Transverse colon (tissue), 4 donors: ENCODE results near the gene LSM3. TPM values are rescaled to one million over a fixed set of nuclear protein-coding genes. Genes with fewer than 3 reads are reported as not detected.

ENCODE experiments used
- DNase-seq: peaks from one replicate; pipeline ENCODE4 v3.0.0-alpha.2; 2019
- H3K27ac ChIP-seq, 4 donors: fragments of 200-600 bp; sonication (generic); 2 replicates each; pipeline ENCODE4 v1.5.1; 2016 to 2018; ENCODE audit warnings: inconsistent platforms in 4 of 4
- H3K27me3 ChIP-seq: fragments of 200-600 bp; sonication (generic); 2 replicates; pipeline ENCODE4 v1.5.1; 2017; ENCODE audit warnings: inconsistent platforms
- H3K36me3 ChIP-seq, 4 donors: fragments of 200-600 bp; sonication (generic); 2 replicates each; pipeline ENCODE4 v1.5.1; 2017 to 2019; ENCODE audit warnings: inconsistent platforms in 4 of 4
- H3K4me1 ChIP-seq, 4 donors: fragments of 200-600 bp; sonication (generic); 2 replicates each; pipeline ENCODE4 v1.5.1; 2017 to 2020; ENCODE audit warnings: inconsistent platforms in 4 of 4
- H3K4me3 ChIP-seq, 4 donors: fragments of 200-600 bp; sonication (generic); 1 replicate in 1 of 4; 2 replicates in 3 of 4; pipeline versions ENCODE4 v1.5.1 to v1.6.1; 2017 to 2019; ENCODE audit warnings: inconsistent platforms in 4 of 4
- H3K9me3 ChIP-seq, 2 donors: fragments of 200-600 bp; sonication (generic); 2 replicates each; pipeline ENCODE4 v1.5.1; 2017 to 2019; ENCODE audit warnings: inconsistent platforms in 2 of 2
- EP300 ChIP-seq: sonication (generic); formaldehyde crosslinking; IDR thresholded peaks from one replicate; pipeline ENCODE4 v1.6.1; 2017; ENCODE audit warnings: antibody characterized with exemption, low read depth
- POLR2A ChIP-seq: fragments of 450-650 bp; IDR thresholded peaks from one replicate; pipeline ENCODE4 v1.6.1; 2016; ENCODE audit warnings: antibody characterized with exemption, mild to moderate bottlenecking, moderate library complexity
- POLR2AphosphoS5 ChIP-seq, 3 donors: sonication (generic); formaldehyde crosslinking; IDR thresholded peaks; one replicate each; pipeline ENCODE4 v1.6.1; 2016; ENCODE audit warnings: antibody characterized with exemption in 3 of 3
- WGBS, 2 donors: methylation state at CpG; one replicate each; pipeline ENCODE4 v1.1.5; 2018; ENCODE audit warnings: low coverage in 1 of 2; 5-methylcytosine and 5-hydroxymethylcytosine counted together
- in situ Hi-C, 4 donors: fragments of 200-750 bp; cut with MboI; loops; one replicate each; pipeline versions ENCODE4 v1.15.0 to v1.15.1; 2017; ENCODE audit warnings: low sequenced_read_pairs in 3 of 4, low pct_ligation_motif_present in 1 of 4, low pct_unique_long_range_greater_than_20kb in 1 of 4
- intact Hi-C: fragments of 100-400 bp; cut with DNase I; formaldehyde crosslinking; loops from one replicate; pipeline ENCODE4 v1.15.1; 2023; ENCODE audit warnings: low total_unique reads
- total RNA-seq, 4 donors: library from RNA; depleted of rRNA; stranded (reverse); fragments of >200 nt; gene quantifications; one replicate each; pipeline ENCODE4 v1.1.0, GENCODE V29; 2016
- TF ChIP-seq, protein P1 (sequence below), 5 experiments: fragments of 200-600 bp in 3 of 5; fragments of 450-650 bp in 2 of 5; sonication (generic) in 3 of 5; IDR thresholded peaks; 1 replicate in 2 of 5; 2 replicates in 3 of 5; pipeline ENCODE4 v1.5.1; 2016 to 2017; ENCODE audit warnings: antibody characterized with exemption in 5 of 5, inconsistent platforms in 3 of 5, mild to moderate bottlenecking in 2 of 5, moderate library complexity in 1 of 5

LSM3 gene
- total RNA-seq, 4 donors from 2014 or later = 5.6 to 9.6 (median 8.0) TPM

DNA sequence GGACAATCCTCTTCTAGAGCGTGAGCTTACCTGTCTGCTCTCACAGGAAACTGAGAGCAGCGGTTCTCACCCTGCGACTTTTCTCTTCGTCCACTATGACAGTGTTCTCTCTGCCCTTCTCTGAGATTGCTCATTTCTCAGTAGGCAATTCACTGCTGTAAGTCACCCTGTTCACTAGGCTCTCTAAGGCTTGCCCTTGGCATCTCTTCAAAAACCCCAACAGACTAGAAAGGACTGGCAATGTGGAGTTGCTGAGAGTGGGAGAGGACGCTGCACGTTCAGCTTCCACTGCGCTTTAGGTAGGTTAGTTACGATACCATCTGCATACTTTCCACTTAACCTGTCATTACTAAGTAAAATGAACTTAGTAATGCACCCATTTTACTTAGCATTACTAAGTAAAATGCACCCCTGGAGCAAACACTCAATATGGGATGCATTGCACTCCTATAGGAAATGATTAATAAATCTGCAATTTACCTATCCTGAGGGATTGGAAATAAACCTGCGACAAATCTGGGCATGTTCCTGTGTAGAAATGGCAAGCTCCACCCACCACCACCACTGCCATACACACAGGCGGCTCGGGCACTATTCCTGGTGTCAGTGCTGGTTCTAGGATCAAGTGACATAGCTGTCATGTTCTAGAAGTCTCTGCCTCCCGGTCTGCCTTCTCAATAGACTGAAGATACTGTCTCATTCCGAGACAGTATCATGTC lies 21.6 kb upstream of the LSM3 start:
- no peak overlapping the region for H3K27ac ChIP-seq
- no peaks in the 10 kb centered on the region for H3K4me1 ChIP-seq
- peaks cover 0 to 58% (median 25%) of the 10 kb centered on the region in 4 donors for H3K36me3 ChIP-seq
- no peak for TF ChIP-seq EP300
- TF ChIP-seq, protein P1, sequence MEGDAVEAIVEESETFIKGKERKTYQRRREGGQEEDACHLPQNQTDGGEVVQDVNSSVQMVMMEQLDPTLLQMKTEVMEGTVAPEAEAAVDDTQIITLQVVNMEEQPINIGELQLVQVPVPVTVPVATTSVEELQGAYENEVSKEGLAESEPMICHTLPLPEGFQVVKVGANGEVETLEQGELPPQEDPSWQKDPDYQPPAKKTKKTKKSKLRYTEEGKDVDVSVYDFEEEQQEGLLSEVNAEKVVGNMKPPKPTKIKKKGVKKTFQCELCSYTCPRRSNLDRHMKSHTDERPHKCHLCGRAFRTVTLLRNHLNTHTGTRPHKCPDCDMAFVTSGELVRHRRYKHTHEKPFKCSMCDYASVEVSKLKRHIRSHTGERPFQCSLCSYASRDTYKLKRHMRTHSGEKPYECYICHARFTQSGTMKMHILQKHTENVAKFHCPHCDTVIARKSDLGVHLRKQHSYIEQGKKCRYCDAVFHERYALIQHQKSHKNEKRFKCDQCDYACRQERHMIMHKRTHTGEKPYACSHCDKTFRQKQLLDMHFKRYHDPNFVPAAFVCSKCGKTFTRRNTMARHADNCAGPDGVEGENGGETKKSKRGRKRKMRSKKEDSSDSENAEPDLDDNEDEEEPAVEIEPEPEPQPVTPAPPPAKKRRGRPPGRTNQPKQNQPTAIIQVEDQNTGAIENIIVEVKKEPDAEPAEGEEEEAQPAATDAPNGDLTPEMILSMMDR (IDR thresholded peaks at IDR 0.05) = no peak
- no peak for TF ChIP-seq POLR2AphosphoS5 (IDR thresholded peaks at IDR 0.05)
- TF ChIP-seq POLR2A = no peak
- intact Hi-C loops (no loop called here), in situ Hi-C loops (loop anchor here in 1 of 4 donors (25.0 kb wide), 1 partner anchor 270 kb away; the partner anchor contains the start of gene WNT7A)
- H3K9me3 ChIP-seq = peaks cover 4 to 7% of the 10 kb centered on the region in 2 donors
- no peak overlapping the region for H3K4me3 ChIP-seq
- 93 to 95% methylated on average over 5 to 13 of the region's 13 CpGs for WGBS, 2 donors
- DNase-seq = no peak
- no peaks in the 10 kb centered on the region for H3K27me3 ChIP-seq

DNA sequence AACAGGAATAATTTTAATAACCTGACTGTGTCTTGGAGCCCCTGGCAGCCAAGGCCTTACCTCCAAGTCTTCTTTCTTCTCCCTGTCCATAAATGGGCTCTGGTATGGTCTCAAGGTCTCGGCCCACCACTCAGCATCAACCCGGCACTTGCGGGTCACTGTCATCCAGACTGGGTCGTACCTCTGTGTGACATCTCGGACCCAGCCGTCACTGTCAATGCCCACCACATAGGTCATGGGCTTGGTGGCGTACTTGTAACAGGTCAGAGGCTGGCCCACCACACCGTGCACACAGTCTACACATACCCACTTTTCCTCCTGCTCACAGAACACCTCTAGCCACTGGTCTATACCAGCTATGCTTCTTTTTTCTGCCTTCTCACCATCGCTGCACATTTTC lies 20.7 kb upstream of the LSM3 start:
- Histone ChIP-seq H3K27me3 (no peaks in the 10 kb centered on the region), H3K4me3 (no peak overlapping the region), H3K9me3 (peaks cover 4 to 7% of the 10 kb centered on the region in 2 donors), H3K36me3 (peaks cover 0 to 64% (median 29%) of the 10 kb centered on the region in 4 donors), H3K27ac (no peak overlapping the region), H3K4me1 (no peaks in the 10 kb centered on the region)
- TF ChIP-seq EP300 = no peak
- no peak for TF ChIP-seq POLR2AphosphoS5 (IDR thresholded peaks at IDR 0.05)
- no peak for TF ChIP-seq POLR2A
- TF ChIP-seq, protein P1 (IDR thresholded peaks at IDR 0.05) = no peak
- WGBS, 2 donors = 98 to 100% methylated on average over 3 to 9 of the region's 9 CpGs
- intact Hi-C loops = no loop called here
- in situ Hi-C loops = loop anchor here in 1 of 4 donors (25.0 kb wide), 1 partner anchor 271 kb away; the partner anchor contains the start of gene WNT7A
- DNase-seq = no peak

DNA sequence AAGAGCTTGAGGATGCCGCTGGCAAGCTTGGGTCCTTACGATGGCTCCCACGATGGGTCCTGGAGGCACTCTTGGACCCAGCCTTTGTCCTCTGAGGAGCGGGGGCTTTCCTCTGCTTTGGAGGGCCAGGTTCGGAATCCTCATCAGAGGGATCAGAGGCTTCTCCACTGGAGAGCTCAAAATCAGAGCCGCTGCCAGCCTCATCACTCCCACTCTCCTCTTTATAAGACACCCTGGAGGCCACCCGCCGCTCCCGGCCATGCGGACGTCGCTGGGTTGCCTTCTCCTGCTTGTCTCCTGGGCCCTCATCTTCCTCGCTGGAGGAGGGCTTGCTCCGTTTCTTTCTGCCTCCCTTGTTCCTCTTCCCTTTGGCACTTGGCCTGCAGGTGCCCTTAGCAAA lies 20.2 kb upstream of the LSM3 start:
- peaks cover 0 to 67% (median 31%) of the 10 kb centered on the region in 4 donors for H3K36me3 ChIP-seq
- in situ Hi-C loops = loop anchor here in 1 of 4 donors (25.0 kb wide), 1 partner anchor 271 kb away; the partner anchor contains the start of gene WNT7A
- TF ChIP-seq POLR2A (no peak), EP300 (no peak)
- TF ChIP-seq, protein P1 (IDR thresholded peaks at IDR 0.05) = no peak
- H3K9me3 ChIP-seq = peaks cover 4 to 7% of the 10 kb centered on the region in 2 donors
- intact Hi-C loops = no loop called here
- no peak for DNase-seq
- WGBS, 2 donors = 97% methylated on average over 14 of the region's 14 CpGs; no CpG with 5 or more reads in 1 of the 2 donors
- H3K4me3 ChIP-seq = no peak overlapping the region
- H3K27me3 ChIP-seq = no peaks in the 10 kb centered on the region
- no peaks in the 10 kb centered on the region for H3K4me1 ChIP-seq
- H3K27ac ChIP-seq = no peak overlapping the region

DNA sequence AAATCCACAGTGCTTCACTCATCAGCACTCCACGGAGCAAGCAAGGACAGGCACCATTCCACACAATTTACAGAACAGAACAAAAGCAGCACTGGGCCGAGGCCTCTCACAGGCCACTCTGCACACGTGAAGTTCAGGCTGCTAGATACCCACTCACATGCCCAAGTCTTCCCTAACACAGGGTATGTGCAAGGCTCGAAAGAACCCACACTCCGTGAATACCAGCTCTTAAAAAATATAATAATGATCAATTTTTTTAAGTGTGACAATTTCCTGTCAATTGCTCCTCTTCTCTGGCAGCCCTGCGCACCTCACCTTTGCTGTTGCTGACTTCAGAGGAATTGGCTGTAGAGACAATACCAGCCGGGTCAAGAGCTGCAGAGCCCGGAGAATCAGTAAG lies 19.2 kb upstream of the LSM3 start:
- in situ Hi-C loops (loop anchor here in 1 of 4 donors (25.0 kb wide), 1 partner anchor 272 kb away; the partner anchor contains the start of gene WNT7A), intact Hi-C loops (no loop called here)
- H3K27me3 ChIP-seq = no peaks in the 10 kb centered on the region
- 97 to 100% methylated on average over 8 of the region's 8 CpGs for WGBS, 2 donors
- peaks cover 0 to 78% (median 37%) of the 10 kb centered on the region in 4 donors for H3K36me3 ChIP-seq
- peaks cover 4 to 7% of the 10 kb centered on the region in 2 donors for H3K9me3 ChIP-seq
- no peak overlapping the region for H3K4me3 ChIP-seq
- TF ChIP-seq EP300 (no peak), POLR2AphosphoS5 (IDR thresholded peaks at IDR 0.05) (no peak), POLR2A (no peak)
- TF ChIP-seq, protein P1 (IDR thresholded peaks at IDR 0.05) = no peak
- DNase-seq = no peak
- H3K27ac ChIP-seq = no peak overlapping the region
- no peaks in the 10 kb centered on the region for H3K4me1 ChIP-seq
